ENCODE data around the gene SUPT16H. TPM values are rescaled to one million over a fixed set of nuclear protein-coding genes. Genes with fewer than 3 reads are reported as not detected.

Gene SUPT16H
- total and polyA plus RNA-seq, 3 donors from 2014 or later: 99.5 to 112 (median 104) TPM

GRCh38 chr14:21302013-21302835 lies 81.6 kb downstream of the SUPT16H start:
- Histone ChIP-seq H3K4me3 (no peak overlapping the region), H3K36me3 (ENCODE audit: low read depth, missing control alignments) (no peaks in the 10 kb centered on the region), H3K27me3 (no peaks in the 10 kb centered on the region), H3K27ac (no peak overlapping the region), H3K4me1 (no peaks in the 10 kb centered on the region), H3K9me3 (no peaks in the 10 kb centered on the region)
- intact Hi-C loops (cut with DNase I; ENCODE audit: low total_unique reads): no loop called here
- WGBS, 2 donors: 75 to 82% methylated on average over 8 of the region's 8 CpGs
- TF ChIP-seq, protein P1, sequence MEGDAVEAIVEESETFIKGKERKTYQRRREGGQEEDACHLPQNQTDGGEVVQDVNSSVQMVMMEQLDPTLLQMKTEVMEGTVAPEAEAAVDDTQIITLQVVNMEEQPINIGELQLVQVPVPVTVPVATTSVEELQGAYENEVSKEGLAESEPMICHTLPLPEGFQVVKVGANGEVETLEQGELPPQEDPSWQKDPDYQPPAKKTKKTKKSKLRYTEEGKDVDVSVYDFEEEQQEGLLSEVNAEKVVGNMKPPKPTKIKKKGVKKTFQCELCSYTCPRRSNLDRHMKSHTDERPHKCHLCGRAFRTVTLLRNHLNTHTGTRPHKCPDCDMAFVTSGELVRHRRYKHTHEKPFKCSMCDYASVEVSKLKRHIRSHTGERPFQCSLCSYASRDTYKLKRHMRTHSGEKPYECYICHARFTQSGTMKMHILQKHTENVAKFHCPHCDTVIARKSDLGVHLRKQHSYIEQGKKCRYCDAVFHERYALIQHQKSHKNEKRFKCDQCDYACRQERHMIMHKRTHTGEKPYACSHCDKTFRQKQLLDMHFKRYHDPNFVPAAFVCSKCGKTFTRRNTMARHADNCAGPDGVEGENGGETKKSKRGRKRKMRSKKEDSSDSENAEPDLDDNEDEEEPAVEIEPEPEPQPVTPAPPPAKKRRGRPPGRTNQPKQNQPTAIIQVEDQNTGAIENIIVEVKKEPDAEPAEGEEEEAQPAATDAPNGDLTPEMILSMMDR (IDR thresholded peaks at IDR 0.05): no peak
- TF ChIP-seq POLR2A (IDR thresholded peaks at IDR 0.05): no peak
- DNase-seq: no peak

Small RNAs within 50 kb of the gene (small RNA-seq; reads per million reads assigned to genes)
- gene RN7SL650P: 0 reads per million in 2 donors
- gene SNORD8: 9,452 to 17,013 reads per million in 2 donors
- 29.7 to 64.0 reads per million in 2 donors for gene SNORD9

Other genes starting within 250 kb of the SUPT16H start
- under 1 TPM in 1 of 2 donors, not detected in 1; 0.43 TPM for gene OR5AU1, start 228.0 kb downstream of the SUPT16H start, total RNA-seq
- not detected for gene OR5AU1, start 228.0 kb downstream of the SUPT16H start, polyA plus RNA-seq (ENCODE audit: insufficient read depth, low read depth, low replicate concordance)
- gene HNRNPC, start 114.6 kb downstream of the SUPT16H start, total RNA-seq: 100 to 1,000 TPM; 317 to 399 TPM
- 443 TPM for gene HNRNPC, start 114.6 kb downstream of the SUPT16H start, polyA plus RNA-seq (ENCODE audit: insufficient read depth, low read depth, low replicate concordance)
- gene RPGRIP1, start 103.9 kb downstream of the SUPT16H start, total RNA-seq: 10 to 100 TPM; 35.7 to 38.9 TPM
- 110 TPM for gene RPGRIP1, start 103.9 kb downstream of the SUPT16H start, polyA plus RNA-seq (ENCODE audit: insufficient read depth, low read depth, low replicate concordance)
- gene CHD8, start 72.1 kb upstream of the SUPT16H start, total RNA-seq: 10 to 100 TPM; 82.8 to 87.4 TPM
- 67.3 TPM for gene CHD8, start 72.1 kb upstream of the SUPT16H start, polyA plus RNA-seq (ENCODE audit: insufficient read depth, low read depth, low replicate concordance)
- 10 to 100 TPM; 32.9 to 40.1 TPM for gene RAB2B, start 92.9 kb upstream of the SUPT16H start, total RNA-seq
- gene RAB2B, start 92.9 kb upstream of the SUPT16H start, polyA plus RNA-seq (ENCODE audit: insufficient read depth, low read depth, low replicate concordance): 36.4 TPM
- 10 to 100 TPM; 64.4 to 72.6 TPM for gene TOX4, start 93.2 kb upstream of the SUPT16H start, total RNA-seq
- 120 TPM for gene TOX4, start 93.2 kb upstream of the SUPT16H start, polyA plus RNA-seq (ENCODE audit: insufficient read depth, low read depth, low replicate concordance)
- 10 to 100 TPM; 65.7 to 66.3 TPM for gene METTL3, start 127.3 kb upstream of the SUPT16H start, total RNA-seq
- 81.1 TPM for gene METTL3, start 127.3 kb upstream of the SUPT16H start, polyA plus RNA-seq (ENCODE audit: insufficient read depth, low read depth, low replicate concordance)
- gene SALL2, start 142.3 kb upstream of the SUPT16H start, total RNA-seq: 1 to 10 TPM; 4.1 to 5.0 TPM
- 5.5 TPM for gene SALL2, start 142.3 kb upstream of the SUPT16H start, polyA plus RNA-seq (ENCODE audit: insufficient read depth, low read depth, low replicate concordance)
- not detected for gene OR10G3, start 196.1 kb upstream of the SUPT16H start, total RNA-seq
- gene OR10G3, start 196.1 kb upstream of the SUPT16H start, polyA plus RNA-seq (ENCODE audit: insufficient read depth, low read depth, low replicate concordance): not detected

Data from testis (tissue), 3 donors.